BE2C (cell line): ENCODE results near the gene COL28A1.

Source experiments
- DNase-seq: peaks from one replicate; pipeline ENCODE4 v3.0.0-alpha.2; 2020
- H3K27me3 ChIP-seq: fragments of 250-450 bp; sonication (Bioruptor Pico); 2 replicates; pipeline ENCODE4 v1.5.1; 2020; ENCODE audit warnings: mild to moderate bottlenecking
- H3K36me3 ChIP-seq: fragments of 250-450 bp; sonication (Bioruptor Pico); 2 replicates; pipeline ENCODE4 v1.5.1; 2020; ENCODE audit warnings: mild to moderate bottlenecking
- H3K4me1 ChIP-seq: fragments of 250-450 bp; sonication (Bioruptor Pico); 2 replicates; pipeline ENCODE4 v1.5.1; 2020
- H3K4me3 ChIP-seq: 2 replicates; pipeline ENCODE4 v1.5.1; 2011; ENCODE audit warnings: low read depth, low read length
- H3K9me3 ChIP-seq: fragments of 250-450 bp; sonication (Bioruptor Pico); 2 replicates; pipeline ENCODE4 v1.5.1; 2020
- CTCF ChIP-seq: IDR thresholded peaks from 2 replicates; pipeline ENCODE4 v1.5.1; 2012; ENCODE audit warnings: mild to moderate bottlenecking, low read depth, low read length

COL28A1 gene

GRCh38 chr7:7416031-7416858 is 119.4 kb downstream of the COL28A1 start:
- Histone ChIP-seq H3K27me3 (no peaks in the 10 kb centered on the region; the same call in 1 of the 2 replicates), H3K4me3 (no peak overlapping the region), H3K36me3 (no peaks in the 10 kb centered on the region; the same call in 1 of the 2 replicates), H3K9me3 (no peaks in the 10 kb centered on the region), H3K4me1 (no peaks in the 10 kb centered on the region)
- DNase-seq, result no peak
- no peak for TF ChIP-seq CTCF

- Histone ChIP-seq H3K27me3 (no peaks in the 10 kb centered on the region; the same call in 1 of the 2 replicates), H3K36me3 (no peaks in the 10 kb centered on the region; the same call in 1 of the 2 replicates), H3K9me3 (no peaks in the 10 kb centered on the region), H3K4me1 (no peaks in the 10 kb centered on the region), H3K4me3 (no peak overlapping the region)
- no peak for TF ChIP-seq CTCF
- DNase-seq, result no peak
Observed at GRCh38 chr7:7414791-7415603, 120.7 kb downstream of the COL28A1 start.

- H3K4me1 ChIP-seq, result no peaks in the 10 kb centered on the region
- H3K36me3 ChIP-seq, result no peaks in the 10 kb centered on the region; the same call in 1 of the 2 replicates
- no peak overlapping the region for H3K4me3 ChIP-seq
- H3K9me3 ChIP-seq, result no peaks in the 10 kb centered on the region
- no peak for TF ChIP-seq CTCF
- peaks cover 6% of the 10 kb centered on the region for H3K27me3 ChIP-seq
- DNase-seq, result no peak
Observed at GRCh38 chr7:7408001-7408770, 127.5 kb downstream of the COL28A1 start.

GRCh38 chr7:7405461-7405860 is 130.2 kb downstream of the COL28A1 start:
- Histone ChIP-seq H3K4me1 (no peaks in the 10 kb centered on the region), H3K4me3 (no peak overlapping the region), H3K27me3 (peaks cover 6% of the 10 kb centered on the region; the same call in 1 of the 2 replicates), H3K36me3 (no peaks in the 10 kb centered on the region), H3K9me3 (no peaks in the 10 kb centered on the region)
- no peak for TF ChIP-seq CTCF
- no peak for DNase-seq

- H3K36me3 ChIP-seq, result no peaks in the 10 kb centered on the region
- H3K4me1 ChIP-seq, result peaks cover 11% of the 10 kb centered on the region
- no peaks in the 10 kb centered on the region for H3K9me3 ChIP-seq
- no peak for TF ChIP-seq CTCF
- no peak for DNase-seq
- H3K27me3 ChIP-seq, result no peaks in the 10 kb centered on the region
- no peak overlapping the region for H3K4me3 ChIP-seq
Observed at GRCh38 chr7:7399707-7400106, 136.0 kb downstream of the COL28A1 start.
